ENCODE data around the gene ZNF548.
"Not testable (repeated sequence)": the region's sequence is repeated elsewhere in the genome, so short reads cannot be mapped to it uniquely, and the experiment has no call there.

Gene ZNF548

GRCh38 chr19:57389730-57390598 lies at the start of gene ZNF548:
ZNF548 (plus strand) TSS chr19:57389854; CDS start chr19:57390100, 246 bp downstream.
- DNase-seq = peak; percentile 92 to 98 (median 97)

GRCh38 chr19:57342582-57342981 lies 47.1 kb upstream of the ZNF548 start:
- DNase-seq = no peak

- no peak for DNase-seq
These were observed 41.5 kb upstream of the ZNF548 start for GRCh38 chr19:57348136-57348535.

GRCh38 chr19:57350877-57351805 lies 38.5 kb upstream of the ZNF548 start, which contains the start of gene ZNF304:
ZNF304 (plus strand) TSS chr19:57351271; CDS start chr19:57351665, 394 bp downstream.
- peak; percentile 86 to 97 (median 94) for DNase-seq

DNA sequence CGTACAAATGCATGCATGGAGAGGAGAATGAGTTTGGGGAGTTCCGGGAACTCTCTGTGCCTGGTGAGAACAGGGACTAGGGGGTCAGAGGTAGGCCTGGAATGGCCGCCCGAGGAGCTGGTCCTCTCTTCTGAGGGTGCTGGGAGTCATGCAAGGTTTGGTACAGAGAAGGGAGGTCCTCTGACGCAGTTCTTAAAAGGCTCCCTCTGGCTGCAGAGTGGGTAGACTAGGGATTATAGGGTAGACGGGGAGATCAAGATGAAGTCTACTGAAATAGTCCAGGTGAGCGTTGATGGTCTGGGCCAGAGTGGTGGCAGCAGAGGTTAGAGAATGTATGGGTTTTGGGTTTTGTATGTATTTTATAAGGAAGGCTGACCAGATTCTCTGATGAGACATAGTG lies 37.8 kb upstream of the ZNF548 start:
- no peak for DNase-seq

GRCh38 chr19:57355916-57356315 lies 33.7 kb upstream of the ZNF548 start:
- no peak for DNase-seq

DNA sequence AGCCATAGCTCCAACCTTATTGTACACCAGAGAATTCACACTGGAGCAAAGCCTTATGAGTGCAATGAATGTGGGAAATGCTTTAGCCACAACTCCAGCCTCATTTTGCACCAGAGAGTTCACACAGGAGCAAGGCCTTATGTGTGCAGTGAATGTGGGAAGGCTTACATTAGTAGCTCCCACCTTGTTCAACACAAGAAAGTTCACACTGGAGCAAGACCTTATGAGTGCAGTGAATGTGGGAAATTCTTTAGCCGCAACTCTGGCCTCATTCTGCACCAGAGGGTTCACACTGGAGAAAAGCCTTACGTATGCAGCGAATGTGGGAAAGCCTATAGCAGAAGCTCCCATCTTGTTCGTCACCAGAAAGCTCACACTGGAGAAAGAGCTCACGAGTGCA lies 32.2 kb upstream of the ZNF548 start:
- DNase-seq = no peak

DNA sequence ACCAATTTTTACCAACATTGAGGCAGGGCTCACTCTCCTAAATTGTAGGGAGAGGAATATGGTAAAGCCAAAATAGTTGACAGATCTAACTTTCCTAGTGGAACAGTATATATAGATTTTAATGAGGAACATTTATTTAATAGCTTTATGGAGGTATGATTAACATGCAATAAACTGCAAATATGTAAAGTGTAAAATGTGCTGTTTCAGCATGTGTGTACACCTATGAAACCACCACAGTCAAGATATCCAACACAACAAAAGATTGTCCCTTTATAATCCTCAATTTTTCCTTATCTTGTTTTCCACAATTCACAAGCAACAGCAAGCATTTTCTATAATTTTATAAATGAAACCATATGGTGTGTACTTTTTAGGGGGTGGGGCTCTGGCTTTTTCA lies 30.4 kb upstream of the ZNF548 start:
- no peak for DNase-seq

GRCh38 chr19:57362419-57362818 lies 27.2 kb upstream of the ZNF548 start:
- DNase-seq = no peak

GRCh38 chr19:57362997-57363687 lies 26.5 kb upstream of the ZNF548 start, which contains the start of the genes TRAPPC2B and ZNF547:
TRAPPC2B (plus strand) TSS chr19:57363551; CDS start chr19:57364834, 1,283 bp downstream.
ZNF547 (plus strand) TSS chr19:57363551; CDS start chr19:57368556, 5,005 bp downstream.
- peak; percentile 97 to 100 (median 99) for DNase-seq

- peak in 1 of 3 experiments; percentile 26 for DNase-seq
These were observed 25.9 kb upstream of the ZNF548 start for GRCh38 chr19:57363688-57364181.

DNA sequence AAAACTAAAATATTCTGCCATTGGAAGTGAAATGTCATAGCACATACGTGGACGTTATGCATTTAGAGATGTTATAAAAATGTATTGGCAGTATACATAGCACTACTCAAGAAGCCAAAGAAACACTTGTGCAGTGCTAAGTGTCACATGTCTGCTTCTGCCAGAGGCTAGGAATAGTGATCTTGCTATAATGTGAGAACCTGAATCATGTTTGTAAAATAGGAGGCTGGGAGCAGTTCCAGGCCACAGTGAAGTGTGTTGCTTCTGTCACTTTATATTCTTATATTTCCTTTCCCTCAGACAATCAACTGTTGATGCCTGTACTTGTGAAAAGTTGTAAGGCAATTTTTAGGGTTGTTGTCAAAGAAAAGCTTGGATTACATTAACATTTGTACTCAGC lies 22.9 kb upstream of the ZNF548 start:
- no peak for DNase-seq

DNA sequence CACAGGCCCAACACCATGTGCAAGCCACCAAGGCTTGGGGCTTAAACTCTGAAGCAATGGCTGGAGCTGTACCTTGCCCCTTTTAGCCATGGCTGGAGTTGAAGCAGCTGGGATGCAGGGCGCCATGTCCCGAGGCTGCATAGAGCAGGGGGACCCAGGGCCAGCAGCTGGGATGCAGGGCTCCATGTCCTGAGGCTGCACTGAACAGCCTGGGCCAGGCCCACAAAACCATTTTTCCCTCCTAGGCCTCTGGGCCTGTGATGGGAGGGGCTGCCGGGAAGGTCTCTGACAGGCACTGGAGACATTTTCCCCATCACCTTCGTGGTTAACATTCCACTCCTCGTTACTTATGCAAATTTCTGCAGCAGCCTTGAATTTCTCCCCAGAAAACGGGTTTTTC lies 15.5 kb upstream of the ZNF548 start:
- no peak for DNase-seq

DNA sequence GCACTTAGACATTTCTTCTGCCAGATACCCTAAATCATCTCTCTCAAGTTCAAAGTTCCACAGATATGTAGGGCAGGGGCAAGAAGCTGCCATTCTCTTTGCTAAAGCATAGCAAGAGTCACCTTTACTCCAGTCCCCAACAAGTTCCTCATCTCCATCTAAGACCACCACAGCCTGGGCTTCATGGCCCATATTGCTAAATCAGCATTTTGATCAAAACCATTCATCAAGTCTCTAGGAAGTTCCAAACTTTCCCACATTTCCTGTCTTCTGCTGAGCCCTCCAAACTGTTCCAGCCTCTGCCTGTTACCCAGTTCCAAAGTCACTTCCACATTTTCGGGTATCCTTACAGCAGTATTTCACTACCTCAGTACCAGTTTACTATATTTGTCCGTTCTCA lies 15.0 kb upstream of the ZNF548 start:
- not testable (repeated sequence) for DNase-seq

DNA sequence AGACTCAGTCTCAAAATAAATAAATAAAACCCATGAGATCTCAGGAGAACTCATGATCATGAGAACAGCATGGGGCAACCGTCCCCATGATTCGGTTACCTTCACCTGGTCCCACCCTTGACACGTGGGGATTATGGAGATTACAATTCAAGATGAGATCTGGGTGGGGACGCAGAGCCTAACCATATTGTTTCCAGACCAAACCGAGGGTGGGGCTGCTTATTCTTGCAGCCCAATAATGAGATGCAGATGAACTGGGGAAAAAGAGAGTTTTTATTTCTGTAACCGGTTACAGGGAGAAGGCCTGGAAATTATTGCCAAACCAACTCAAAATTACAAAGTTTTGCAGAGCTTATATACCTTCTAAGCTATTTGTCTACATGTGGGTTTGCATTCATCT lies 13.5 kb upstream of the ZNF548 start:
- no peak for DNase-seq

GRCh38 chr19:57377498-57378146 lies 12.0 kb upstream of the ZNF548 start:
- no peak for DNase-seq

- DNase-seq = no peak
These were observed 8.7 kb upstream of the ZNF548 start for GRCh38 chr19:57380923-57381322.

DNA sequence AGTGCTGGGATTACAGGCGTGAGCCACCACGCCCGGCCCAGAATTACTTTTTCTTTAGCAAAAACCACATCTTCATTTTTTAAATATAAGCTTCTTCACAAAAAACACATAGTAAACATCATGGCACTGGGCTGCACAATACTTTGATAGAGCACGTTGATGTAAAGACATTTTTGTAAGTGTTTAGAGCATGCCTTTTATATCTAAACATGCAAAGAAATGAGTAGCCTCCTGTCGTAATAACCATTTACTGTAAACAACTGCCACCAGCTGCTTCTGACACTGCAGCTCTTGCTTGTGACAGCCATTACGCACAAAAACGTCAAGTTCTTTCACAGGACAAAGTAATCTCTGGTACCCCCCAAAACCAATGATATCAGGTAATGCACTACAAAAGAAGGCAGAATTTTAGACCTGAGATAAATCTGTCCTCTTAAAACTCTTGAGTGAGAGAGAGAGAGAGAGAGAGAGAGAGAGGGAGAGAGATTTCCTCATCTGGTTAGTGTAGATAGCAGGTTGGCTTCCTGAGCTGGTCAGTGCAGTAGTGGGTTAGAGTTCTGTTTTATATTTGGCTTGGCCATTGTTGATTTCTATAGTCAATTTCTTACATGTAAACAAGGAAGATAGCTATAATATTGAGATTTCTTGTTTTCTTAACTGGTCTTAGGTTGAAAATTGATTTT lies 6.7 kb upstream of the ZNF548 start:
- DNase-seq = no peak

- no peak for DNase-seq
These were observed 392 bp upstream of the ZNF548 start for GRCh38 chr19:57389194-57389729.

GRCh38 chr19:57395710-57396109 lies 6.1 kb downstream of the ZNF548 start:
- no peak for DNase-seq

GRCh38 chr19:57398868-57399267 lies 9.2 kb downstream of the ZNF548 start:
- DNase-seq = no peak

Measured in NCI-H1417 (cell line).